ENCODE data around the gene LIPG.
A peak's percentile ranks its signal among the peaks of the same experiment; 100 is the strongest.

Gene LIPG

DNA sequence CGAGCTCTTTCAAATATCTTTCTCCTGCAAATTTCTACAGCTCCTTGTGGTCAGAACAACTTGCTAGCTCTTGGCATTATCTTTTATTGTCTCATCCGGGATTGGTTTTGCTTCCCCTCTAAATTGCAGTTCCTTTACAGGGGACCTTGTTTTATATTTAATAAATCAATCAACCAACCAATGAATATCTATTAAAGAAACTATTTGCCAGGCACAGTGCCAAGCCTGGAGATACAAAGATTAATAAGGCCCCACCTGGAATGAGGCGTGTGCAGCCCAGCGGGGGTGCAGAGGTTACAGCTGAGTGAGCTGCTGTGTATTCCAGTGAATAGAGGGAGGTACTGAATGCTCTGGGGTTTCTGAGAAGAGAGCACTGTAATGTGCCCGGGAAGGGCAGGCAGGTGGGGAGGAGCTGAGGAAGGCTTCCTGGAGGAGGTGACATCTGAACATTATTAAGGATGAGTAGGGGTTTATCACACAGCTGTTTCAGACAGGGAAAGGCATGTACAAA, 51.8 kb downstream of the LIPG start:
- Histone ChIP-seq H3K9ac (ENCODE audit: low read depth, low read length) (peak overlapping the region; percentile 45; the same call in 1 of the 2 replicates), H3K27ac (ENCODE audit: low read depth, low read length) (peak overlapping the region; percentile 85), H3K4me1 (ENCODE audit: insufficient read depth, low read length) (peaks cover 27% of the 10 kb centered on the region), H3K4me3 (ENCODE audit: low read length) (peak overlapping the region; percentile 37), H3K36me3 (ENCODE audit: insufficient read depth, low read length) (no peaks in the 10 kb centered on the region), H3K9me3 (ENCODE audit: insufficient read depth, low read depth, low read length) (no peaks in the 10 kb centered on the region), H3K27me3 (ENCODE audit: insufficient read depth, low read length) (no peaks in the 10 kb centered on the region)
- WGBS: 15% methylated on average over 5 of the region's 5 CpGs

- 94% methylated on average over 6 of the region's 6 CpGs for WGBS
- H3K9me3 ChIP-seq (ENCODE audit: insufficient read depth, low read depth, low read length): no peaks in the 10 kb centered on the region
- H3K27ac ChIP-seq (ENCODE audit: low read depth, low read length): no peak overlapping the region
- H3K36me3 ChIP-seq (ENCODE audit: insufficient read depth, low read length): no peaks in the 10 kb centered on the region
- no peak overlapping the region for H3K9ac ChIP-seq (ENCODE audit: low read depth, low read length)
- no peak overlapping the region for H3K4me3 ChIP-seq (ENCODE audit: low read length)
- H3K27me3 ChIP-seq (ENCODE audit: insufficient read depth, low read length): no peaks in the 10 kb centered on the region
- peaks cover 27% of the 10 kb centered on the region for H3K4me1 ChIP-seq (ENCODE audit: insufficient read depth, low read length)
These were observed 54.9 kb downstream of the LIPG start for GRCh38 chr18:49616618-49617328.

GRCh38 chr18:49617329-49617695, 55.5 kb downstream of the LIPG start:
- no peaks in the 10 kb centered on the region for H3K9me3 ChIP-seq (ENCODE audit: insufficient read depth, low read depth, low read length)
- H3K27me3 ChIP-seq (ENCODE audit: insufficient read depth, low read length): no peaks in the 10 kb centered on the region
- no peak overlapping the region for H3K4me3 ChIP-seq (ENCODE audit: low read length)
- H3K36me3 ChIP-seq (ENCODE audit: insufficient read depth, low read length): no peaks in the 10 kb centered on the region
- 79% methylated on average over 3 of the region's 3 CpGs for WGBS
- H3K9ac ChIP-seq (ENCODE audit: low read depth, low read length): no peak overlapping the region
- H3K4me1 ChIP-seq (ENCODE audit: insufficient read depth, low read length): peaks cover 22% of the 10 kb centered on the region
- H3K27ac ChIP-seq (ENCODE audit: low read depth, low read length): no peak overlapping the region

DNA sequence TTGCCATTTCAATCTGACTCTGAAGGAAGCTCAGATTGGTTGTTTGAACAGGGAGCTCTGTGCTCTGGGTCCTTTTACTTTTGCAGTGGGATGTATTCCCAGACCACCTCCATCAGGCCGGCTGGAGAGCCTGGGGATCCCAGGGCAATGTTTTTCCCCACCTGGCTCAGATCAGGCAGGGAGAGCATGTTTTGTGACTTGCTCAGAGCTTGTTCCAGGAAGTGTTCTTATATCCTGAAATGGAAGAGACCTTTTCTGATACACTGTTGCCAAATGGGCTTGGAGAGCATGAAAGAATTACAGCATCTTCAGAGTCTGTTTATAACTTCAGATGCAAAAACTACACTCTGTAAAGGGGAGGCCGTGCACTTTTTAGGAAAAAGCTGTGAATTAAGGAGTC, 56.0 kb downstream of the LIPG start:
- no peaks in the 10 kb centered on the region for H3K9me3 ChIP-seq (ENCODE audit: insufficient read depth, low read depth, low read length)
- no peaks in the 10 kb centered on the region for H3K36me3 ChIP-seq (ENCODE audit: insufficient read depth, low read length)
- no peak overlapping the region for H3K9ac ChIP-seq (ENCODE audit: low read depth, low read length)
- no peak overlapping the region for H3K27ac ChIP-seq (ENCODE audit: low read depth, low read length)
- H3K27me3 ChIP-seq (ENCODE audit: insufficient read depth, low read length): no peaks in the 10 kb centered on the region
- H3K4me1 ChIP-seq (ENCODE audit: insufficient read depth, low read length): peaks cover 17% of the 10 kb centered on the region
- no peak overlapping the region for H3K4me3 ChIP-seq (ENCODE audit: low read length)
- 93% methylated on average over 2 of the region's 2 CpGs for WGBS

GRCh38 chr18:49618742-49619681, 57.2 kb downstream of the LIPG start:
- H3K27ac ChIP-seq (ENCODE audit: low read depth, low read length): no peak overlapping the region

DNA sequence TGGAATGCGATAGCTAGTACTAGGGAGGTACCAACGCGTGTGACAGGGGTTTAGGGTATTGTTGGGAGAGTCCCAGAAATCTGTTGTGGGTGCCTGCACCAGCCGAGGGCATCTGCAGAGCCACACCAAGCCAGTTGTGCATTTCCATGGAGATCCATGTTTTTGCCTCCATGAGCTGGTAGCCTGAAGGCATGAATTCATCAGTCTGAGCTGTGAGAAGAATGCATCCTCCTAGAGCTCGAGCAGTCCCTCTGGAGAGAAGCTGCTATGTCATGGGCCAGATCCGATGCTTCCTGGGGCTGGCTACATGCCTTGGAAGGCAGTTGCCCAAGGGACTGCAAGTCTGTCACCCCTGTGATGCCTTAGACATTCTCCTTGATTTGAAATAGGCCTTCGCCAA, 57.9 kb downstream of the LIPG start:
- no peaks in the 10 kb centered on the region for H3K36me3 ChIP-seq (ENCODE audit: insufficient read depth, low read length)
- WGBS: 87% methylated on average over 7 of the region's 7 CpGs

More at GRCh38 chr18:49618742-49619681, 57.2 kb downstream of the LIPG start:
- Histone ChIP-seq H3K9me3 (ENCODE audit: insufficient read depth, low read depth, low read length) (no peaks in the 10 kb centered on the region), H3K36me3 (ENCODE audit: insufficient read depth, low read length) (no peaks in the 10 kb centered on the region), H3K4me3 (ENCODE audit: low read length) (no peak overlapping the region), H3K9ac (ENCODE audit: low read depth, low read length) (no peak overlapping the region), H3K4me1 (ENCODE audit: insufficient read depth, low read length) (peaks cover 5% of the 10 kb centered on the region), H3K27me3 (ENCODE audit: insufficient read depth, low read length) (no peaks in the 10 kb centered on the region)
- 79% methylated on average over 11 of the region's 11 CpGs for WGBS

DNA sequence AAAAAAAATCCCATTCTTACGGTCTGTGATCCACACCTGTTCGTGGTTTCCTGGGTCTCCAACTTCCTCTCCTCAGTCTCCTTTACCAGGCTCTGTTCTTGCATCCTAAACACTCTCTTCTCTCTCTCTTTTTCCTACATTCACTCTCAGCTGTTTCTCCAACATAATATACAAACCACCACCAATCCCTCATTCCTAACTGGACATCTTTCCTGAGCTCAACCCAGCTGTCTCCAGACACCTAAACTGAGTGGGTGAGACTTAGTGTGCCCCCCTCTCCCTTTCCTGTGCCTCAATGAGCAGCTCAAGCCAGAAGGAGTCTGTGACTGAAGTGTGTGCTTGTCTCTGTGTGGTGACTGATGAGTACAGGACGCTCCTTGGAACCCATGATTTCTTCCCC, 59.4 kb downstream of the LIPG start:
- Histone ChIP-seq H3K4me3 (ENCODE audit: low read length) (no peak overlapping the region), H3K27ac (ENCODE audit: low read depth, low read length) (no peak overlapping the region), H3K9me3 (ENCODE audit: insufficient read depth, low read depth, low read length) (no peaks in the 10 kb centered on the region), H3K9ac (ENCODE audit: low read depth, low read length) (no peak overlapping the region), H3K27me3 (ENCODE audit: insufficient read depth, low read length) (no peaks in the 10 kb centered on the region), H3K36me3 (ENCODE audit: insufficient read depth, low read length) (no peaks in the 10 kb centered on the region), H3K4me1 (ENCODE audit: insufficient read depth, low read length) (peaks cover 3% of the 10 kb centered on the region; the same call in 1 of the 2 replicates)
- 93% methylated on average over 3 of the region's 3 CpGs for WGBS

More for the DNA sequence above, 57.9 kb downstream of the LIPG start:
- H3K27ac ChIP-seq (ENCODE audit: low read depth, low read length): no peak overlapping the region
- no peaks in the 10 kb centered on the region for H3K27me3 ChIP-seq (ENCODE audit: insufficient read depth, low read length)
- H3K4me1 ChIP-seq (ENCODE audit: insufficient read depth, low read length): peaks cover 3% of the 10 kb centered on the region; the same call in 1 of the 2 replicates
- no peak overlapping the region for H3K9ac ChIP-seq (ENCODE audit: low read depth, low read length)
- no peak overlapping the region for H3K4me3 ChIP-seq (ENCODE audit: low read length)
- no peaks in the 10 kb centered on the region for H3K9me3 ChIP-seq (ENCODE audit: insufficient read depth, low read depth, low read length)

- Histone ChIP-seq H3K9me3 (ENCODE audit: insufficient read depth, low read depth, low read length) (no peaks in the 10 kb centered on the region), H3K36me3 (ENCODE audit: insufficient read depth, low read length) (no peaks in the 10 kb centered on the region), H3K27ac (ENCODE audit: low read depth, low read length) (no peak overlapping the region), H3K4me1 (ENCODE audit: insufficient read depth, low read length) (peaks cover 3% of the 10 kb centered on the region; the same call in 1 of the 2 replicates), H3K4me3 (ENCODE audit: low read length) (no peak overlapping the region), H3K27me3 (ENCODE audit: insufficient read depth, low read length) (no peaks in the 10 kb centered on the region), H3K9ac (ENCODE audit: low read depth, low read length) (no peak overlapping the region)
- WGBS: 86% methylated on average over 11 of the region's 12 CpGs
These were observed 60.0 kb downstream of the LIPG start for GRCh38 chr18:49621717-49622351.

GRCh38 chr18:49623571-49623970, 61.7 kb downstream of the LIPG start:
- Histone ChIP-seq H3K4me3 (ENCODE audit: low read length) (no peak overlapping the region), H3K27me3 (ENCODE audit: insufficient read depth, low read length) (no peaks in the 10 kb centered on the region), H3K9ac (ENCODE audit: low read depth, low read length) (no peak overlapping the region), H3K36me3 (ENCODE audit: insufficient read depth, low read length) (no peaks in the 10 kb centered on the region), H3K4me1 (ENCODE audit: insufficient read depth, low read length) (peaks cover 3% of the 10 kb centered on the region; the same call in 1 of the 2 replicates), H3K27ac (ENCODE audit: low read depth, low read length) (no peak overlapping the region), H3K9me3 (ENCODE audit: insufficient read depth, low read depth, low read length) (no peaks in the 10 kb centered on the region)
- WGBS: 97% methylated on average over 6 of the region's 6 CpGs

- no peaks in the 10 kb centered on the region for H3K36me3 ChIP-seq (ENCODE audit: insufficient read depth, low read length)
- no peak overlapping the region for H3K9ac ChIP-seq (ENCODE audit: low read depth, low read length)
- 89% methylated on average over 9 of the region's 9 CpGs for WGBS
- H3K9me3 ChIP-seq (ENCODE audit: insufficient read depth, low read depth, low read length): no peaks in the 10 kb centered on the region
- H3K4me3 ChIP-seq (ENCODE audit: low read length): no peak overlapping the region
- H3K27me3 ChIP-seq (ENCODE audit: insufficient read depth, low read length): no peaks in the 10 kb centered on the region
- H3K27ac ChIP-seq (ENCODE audit: low read depth, low read length): no peak overlapping the region
- peaks cover 3% of the 10 kb centered on the region; the same call in 1 of the 2 replicates for H3K4me1 ChIP-seq (ENCODE audit: insufficient read depth, low read length)
These were observed 63.3 kb downstream of the LIPG start for GRCh38 chr18:49625021-49625691.
